Fibroblast of lung (primary cell): ENCODE measurements around the gene CCDC33. TPM values are rescaled to one million over a fixed set of nuclear protein-coding genes. Genes with fewer than 3 reads are reported as not detected.

Experiments
- DNase-seq, 2 donors: peaks; one replicate each; pipeline versions ENCODE4 v3.0.0 to v3.0.0-alpha.2; 2010; ENCODE audit warnings: low read depth in 2 of 2
- H2AFZ ChIP-seq: 2 replicates; pipeline ENCODE4 v1.5.1; 2012; ENCODE audit warnings: low read length, control low read depth, inconsistent platforms
- H3K27ac ChIP-seq: 2 replicates; pipeline ENCODE4 v1.5.1; 2011; ENCODE audit warnings: low read length, control low read depth; ENCODE audit not compliant: insufficient read depth
- H3K27me3 ChIP-seq: 2 replicates; pipeline ENCODE4 v1.5.1; 2011; ENCODE audit warnings: mild to moderate bottlenecking, low read length; ENCODE audit not compliant: control insufficient read depth, insufficient read depth
- H3K36me3 ChIP-seq: 2 replicates; pipeline ENCODE4 v1.5.1; 2011; ENCODE audit warnings: low read length; ENCODE audit not compliant: control insufficient read depth, insufficient read depth
- H3K4me1 ChIP-seq: 2 replicates; pipeline ENCODE4 v1.5.1; 2011; ENCODE audit warnings: low read length; ENCODE audit not compliant: control insufficient read depth, insufficient read depth; ENCODE audit errors: extremely low read depth
- H3K4me2 ChIP-seq: 2 replicates; pipeline ENCODE4 v1.5.1; 2011; ENCODE audit warnings: low read length, control low read depth; ENCODE audit not compliant: insufficient read depth; ENCODE audit errors: extremely low read depth
- H3K4me3 ChIP-seq, 4 experiments: fragments of 200-600 bp in 1 of 4; sonication (generic) in 1 of 4; replicated peaks in 1 of 4; 2 replicates each; pipeline ENCODE4 v1.5.1; 2011 to 2016; ENCODE audit warnings: low read length in 4 of 4, low read depth in 3 of 4, mild to moderate bottlenecking in 3 of 4, control low read depth in 2 of 4, inconsistent platforms in 1 of 4, mixed read lengths in 1 of 4; ENCODE audit not compliant: insufficient read depth in 1 of 4; ENCODE audit errors: control extremely low read depth in 1 of 4
- H3K79me2 ChIP-seq: 2 replicates; pipeline ENCODE4 v1.5.1; 2012; ENCODE audit warnings: mild to moderate bottlenecking, low read length, inconsistent platforms; ENCODE audit not compliant: control insufficient read depth, insufficient read depth
- H3K9ac ChIP-seq: 2 replicates; pipeline ENCODE4 v1.5.1; 2011; ENCODE audit warnings: mild to moderate bottlenecking, low read length, control low read depth; ENCODE audit not compliant: insufficient read depth
- H3K9me3 ChIP-seq: 2 replicates; pipeline ENCODE4 v1.5.1; 2012; ENCODE audit warnings: low read depth, low read length; ENCODE audit not compliant: control insufficient read depth, insufficient read depth
- H4K20me1 ChIP-seq: 2 replicates; pipeline ENCODE4 v1.5.1; 2011; ENCODE audit warnings: low read length; ENCODE audit not compliant: control insufficient read depth, insufficient read depth; ENCODE audit errors: extremely low read depth
- CTCF ChIP-seq, 2 donors: IDR thresholded peaks in 1 of 2; conservative IDR thresholded peaks in 1 of 2; 1 replicate in 1 of 2; 2 replicates in 1 of 2; pipeline ENCODE4 v1.5.1; 2011 to 2012; ENCODE audit warnings: low read length in 2 of 2, control low read depth in 1 of 2, inconsistent platforms in 1 of 2, low read depth in 1 of 2, mild to moderate bottlenecking in 1 of 2
- EZH2 ChIP-seq: IDR thresholded peaks from 2 replicates; pipeline ENCODE4 v1.5.1; 2012; ENCODE audit warnings: low read length, control low read depth, mild to moderate bottlenecking; ENCODE audit errors: missing control alignments
- polyA plus RNA-seq, 2 donors: library from polyadenylated mRNA; depleted of rRNA in 1 of 2; stranded (reverse) in 1 of 2; unstranded in 1 of 2; fragments of >200 nt; gene quantifications; 2 replicates each; pipeline ENCODE4 v1.2.1, GENCODE V29; 2011 to 2012; ENCODE audit warnings: missing spikeins in 1 of 2
- total RNA-seq: library from RNA; depleted of rRNA; stranded (reverse); fragments of >200 nt; gene quantifications from 2 replicates; pipeline ENCODE4 v1.2.1, GENCODE V29; 2014

Gene CCDC33
- total and polyA plus RNA-seq, 2 donors (not counting 1 experiment from before 2014, with no cell fraction given): not detected

- H3K9ac ChIP-seq: no peak overlapping the region
- no peak overlapping the region for H3K27ac ChIP-seq
- TF ChIP-seq EZH2 (no peak), CTCF (conservative IDR thresholded peaks at IDR 0.05 in 1 of 2, IDR thresholded peaks at IDR 0.05 in 1 of 2; ENCODE audit: low read depth in 1 of 2, low read length in 2 of 2) (no peak)
- H3K27me3 ChIP-seq: peaks cover 3% of the 10 kb centered on the region
- H3K4me3 ChIP-seq: no peak overlapping the region
- H3K9me3 ChIP-seq: no peaks in the 10 kb centered on the region
- H3K4me1 ChIP-seq: peaks cover 5% of the 10 kb centered on the region
- no peaks in the 10 kb centered on the region for H4K20me1 ChIP-seq
- no peaks in the 10 kb centered on the region for H3K36me3 ChIP-seq
- no peak for DNase-seq
- H2AFZ ChIP-seq: no peak overlapping the region
- no peak overlapping the region for H3K4me2 ChIP-seq
- no peaks in the 10 kb centered on the region for H3K79me2 ChIP-seq
Measured at GRCh38 chr15:74377831-74378766, 142.0 kb downstream of the CCDC33 start.

- no peak overlapping the region for H2AFZ ChIP-seq
- peak in 1 of 2 donors; percentile 87 for DNase-seq
- H4K20me1 ChIP-seq: no peaks in the 10 kb centered on the region
- peaks cover 7% of the 10 kb centered on the region for H3K4me1 ChIP-seq
- no peak overlapping the region for H3K27ac ChIP-seq
- H3K9me3 ChIP-seq: no peaks in the 10 kb centered on the region
- H3K4me2 ChIP-seq: no peak overlapping the region
- no peak overlapping the region for H3K9ac ChIP-seq
- no peak for TF ChIP-seq CTCF (conservative IDR thresholded peaks at IDR 0.05 in 1 of 2, IDR thresholded peaks at IDR 0.05 in 1 of 2; ENCODE audit: low read depth in 1 of 2, low read length in 2 of 2)
- TF ChIP-seq EZH2: no peak
- H3K36me3 ChIP-seq: no peaks in the 10 kb centered on the region
- no peaks in the 10 kb centered on the region for H3K79me2 ChIP-seq
- H3K27me3 ChIP-seq: no peaks in the 10 kb centered on the region
- no peak overlapping the region for H3K4me3 ChIP-seq
Measured at GRCh38 chr15:74378848-74379247, 142.7 kb downstream of the CCDC33 start.

- no peaks in the 10 kb centered on the region for H4K20me1 ChIP-seq
- TF ChIP-seq CTCF (conservative IDR thresholded peaks at IDR 0.05 in 1 of 2, IDR thresholded peaks at IDR 0.05 in 1 of 2; ENCODE audit: low read depth in 1 of 2, low read length in 2 of 2): no peak
- no peaks in the 10 kb centered on the region for H3K36me3 ChIP-seq
- H3K27me3 ChIP-seq: no peaks in the 10 kb centered on the region
- no peak overlapping the region for H3K9ac ChIP-seq
- DNase-seq: no peak
- H3K4me1 ChIP-seq: peaks cover 7% of the 10 kb centered on the region
- H3K4me3 ChIP-seq: no peak overlapping the region
- H2AFZ ChIP-seq: no peak overlapping the region
- no peak overlapping the region for H3K4me2 ChIP-seq
- H3K79me2 ChIP-seq: no peaks in the 10 kb centered on the region
- no peak overlapping the region for H3K27ac ChIP-seq
- no peaks in the 10 kb centered on the region for H3K9me3 ChIP-seq
Measured at GRCh38 chr15:74380361-74381189, 144.4 kb downstream of the CCDC33 start.
